Left lobe of liver (tissue), 1 donor: ENCODE results near the gene KRR1. TPM values are rescaled to one million over a fixed set of nuclear protein-coding genes. Genes with fewer than 3 reads are reported as not detected.

Source experiments
- total RNA-seq: library from RNA; stranded (reverse); gene quantifications from one replicate; pipeline ENCODE4 v1.2.1, GENCODE V29; 2021
- donor health status: DM: no; HTN: yes; CAD: no.

The KRR1 gene
- total RNA-seq, 1 donor from 2014 or later = 18.7 TPM

Other genes with a start within 250 kb of the KRR1 start
- 4.1 TPM for gene CAPS2, start 181.3 kb downstream of the KRR1 start, total RNA-seq
- not detected for gene GLIPR1L1, start 176.9 kb downstream of the KRR1 start, total RNA-seq
- 0.28 TPM for gene GLIPR1L2, start 120.5 kb downstream of the KRR1 start, total RNA-seq
- gene GLIPR1, start 30.9 kb downstream of the KRR1 start, total RNA-seq = 3.1 TPM